K562 (cell line): Measurements from ENCODE around the gene C17orf114.
A peak's percentile ranks its signal among the peaks of the same experiment; 100 is the strongest.

Source experiments
- COPS2 ChIP-seq: fragments of 450-650 bp; conservative IDR thresholded peaks from 2 replicates; pipeline ENCODE4 v1.6.1; 2016; ENCODE audit warnings: mild to moderate bottlenecking, moderate library complexity
- E2F1 ChIP-seq: sonication (generic); formaldehyde crosslinking; IDR thresholded peaks from 2 replicates; pipeline ENCODE4 v1.8.1; 2023; ENCODE audit warnings: mild to moderate bottlenecking, missing genetic modification reagents, moderate library complexity
- EP400 ChIP-seq: fragments of 450-650 bp; IDR thresholded peaks from 2 replicates; pipeline ENCODE4 v1.6.1; 2017; ENCODE audit warnings: antibody characterized with exemption, mild to moderate bottlenecking, moderate library complexity
- FOXM1 ChIP-seq, 2 experiments: fragments of 450-650 bp in 1 of 2; sonication (generic) in 1 of 2; formaldehyde crosslinking in 1 of 2; IDR thresholded peaks; 2 replicates each; pipeline versions ENCODE4 v1.6.1 to v1.9.0; 2017 to 2022; ENCODE audit warnings: low read depth in 2 of 2, mild to moderate bottlenecking in 2 of 2, missing genetic modification reagents in 1 of 2, moderate library complexity in 1 of 2
- ID3 ChIP-seq, 2 experiments: fragments of 250-450 bp in 1 of 2; fragments of 450-650 bp in 1 of 2; sonication (Bioruptor Pico) in 1 of 2; IDR thresholded peaks; 2 replicates each; pipeline versions ENCODE4 v1.6.1 to v1.8.0; 2016 to 2021; ENCODE audit warnings: mild to moderate bottlenecking in 2 of 2, moderate library complexity in 2 of 2, missing compliant biosample characterization in 1 of 2, missing genetic modification characterization in 1 of 2
- MEF2A ChIP-seq: IDR thresholded peaks from 2 replicates; pipeline ENCODE4 v1.6.1; 2011; ENCODE audit warnings: low read depth, mild to moderate bottlenecking, low read length, moderate library complexity; ENCODE audit not compliant: control insufficient read depth
- MTA2 ChIP-seq: fragments of 450-650 bp; IDR thresholded peaks from 2 replicates; pipeline ENCODE4 v1.6.1; 2016; ENCODE audit warnings: low read depth
- NFRKB ChIP-seq: fragments of 450-650 bp; IDR thresholded peaks from 2 replicates; pipeline ENCODE4 v1.6.1; 2016; ENCODE audit warnings: low read depth
- RNF219 ChIP-seq: fragments of 250-450 bp; sonication (Bioruptor Pico); IDR thresholded peaks from 2 replicates; pipeline ENCODE4 v1.5.0; 2022; ENCODE audit warnings: mild to moderate bottlenecking
- SIRT6 ChIP-seq: IDR thresholded peaks from one replicate; pipeline ENCODE4 v1.6.1; 2012; ENCODE audit warnings: low read depth, mild to moderate bottlenecking, control low read depth, inconsistent platforms, low read length, moderate library complexity
- TRIM28 ChIP-seq: fragments of 450-650 bp; IDR thresholded peaks from 2 replicates; pipeline ENCODE4 v1.6.1; 2017
- ZNF134 ChIP-seq: fragments of 250-450 bp; sonication (Bioruptor Pico); conservative IDR thresholded peaks from 2 replicates; pipeline ENCODE4 v1.4.0; 2020
- ZNF165 ChIP-seq: fragments of 250-450 bp; sonication (Bioruptor Pico); IDR thresholded peaks from 2 replicates; pipeline ENCODE4 v1.4.0; 2020; ENCODE audit warnings: borderline replicate concordance
- ZNF184 ChIP-seq: sonication (generic); formaldehyde crosslinking; IDR thresholded peaks from 2 replicates; pipeline ENCODE4 v1.5.0; 2020; ENCODE audit warnings: missing genetic modification reagents
- ZNF407 ChIP-seq: fragments of 450-650 bp; IDR thresholded peaks from 2 replicates; pipeline ENCODE4 v1.6.1; 2016; ENCODE audit warnings: low read depth
- ZNF707 ChIP-seq: fragments of 250-450 bp; sonication (Bioruptor Pico); conservative IDR thresholded peaks from 2 replicates; pipeline ENCODE4 v1.8.0; 2022; ENCODE audit warnings: inconsistent platforms, mild to moderate bottlenecking, moderate library complexity

Gene C17orf114

GRCh38 chr17:4833178-4833940, 31.2 kb upstream of the C17orf114 start, which contains the start of gene MINK1 (continued):
- no peak for TF ChIP-seq ZNF407
- no peak for TF ChIP-seq TRIM28
- no peak for TF ChIP-seq ZNF134
- no peak for TF ChIP-seq NFRKB
- TF ChIP-seq E2F1 (CRISPR knock-in tag) = no peak
- no peak for TF ChIP-seq ID3 (CRISPR knock-in tag; IDR thresholded peaks at IDR 0.05)
- TF ChIP-seq ID3 (tag; IDR thresholded peaks at IDR 0.05) = no peak
- TF ChIP-seq RNF219 = no peak
- no peak for TF ChIP-seq FOXM1 (IDR thresholded peaks at IDR 0.05; ENCODE audit: low read depth)
- TF ChIP-seq FOXM1 (CRISPR knock-in tag; IDR thresholded peaks at IDR 0.05; ENCODE audit: low read depth) = no peak
- TF ChIP-seq ZNF165 = no peak
- no peak for TF ChIP-seq ZNF707 (CRISPR knock-in tag)
- TF ChIP-seq COPS2 = no peak
- no peak for TF ChIP-seq SIRT6
- TF ChIP-seq MEF2A = no peak
- no peak for TF ChIP-seq MTA2
- TF ChIP-seq ZNF184 = no peak
- peak; percentile 31; the same call in 1 of the 2 replicates for TF ChIP-seq EP400
